OCI-LY1 (cell line): ENCODE measurements around the gene ME3.

ENCODE experiments used
- H2AFZ ChIP-seq: fragments of 200-600 bp; sonication (generic), shearing (Covaris generic); 2 replicates; pipeline ENCODE4 v1.6.0; 2014; ENCODE audit warnings: antibody characterized with exemption, mild to moderate bottlenecking, low read length
- H3F3A ChIP-seq: fragments of 200-600 bp; sonication (generic), shearing (Covaris generic); 2 replicates; pipeline ENCODE4 v1.6.0; 2014; ENCODE audit warnings: mild to moderate bottlenecking, antibody characterized with exemption, low read length, moderate library complexity; ENCODE audit not compliant: insufficient read depth
- H3K27ac ChIP-seq: fragments of 200-600 bp; sonication (generic); 2 replicates; pipeline ENCODE4 v1.5.1; 2014; ENCODE audit warnings: low read length, mixed run types, mild to moderate bottlenecking, low read depth; ENCODE audit not compliant: poor library complexity, severe bottlenecking
- H3K27me3 ChIP-seq: fragments of 200-600 bp; sonication (generic); 2 replicates; pipeline ENCODE4 v1.6.0; 2014; ENCODE audit warnings: antibody characterized with exemption, mild to moderate bottlenecking, low read length, moderate library complexity; ENCODE audit not compliant: insufficient read depth
- H3K36me3 ChIP-seq: fragments of 200-600 bp; sonication (generic); 2 replicates; pipeline ENCODE4 v1.6.1; 2014; ENCODE audit warnings: mild to moderate bottlenecking, antibody characterized with exemption, low read length, moderate library complexity, mixed read lengths; ENCODE audit not compliant: insufficient read depth
- H3K4me1 ChIP-seq: fragments of 200-600 bp; sonication (generic); 2 replicates; pipeline ENCODE4 v1.5.1; 2014; ENCODE audit warnings: mild to moderate bottlenecking, low read length, moderate library complexity; ENCODE audit not compliant: insufficient read depth, severe bottlenecking
- H3K4me2 ChIP-seq: fragments of 200-600 bp; sonication (generic), shearing (Covaris generic); 2 replicates; pipeline ENCODE4 v1.6.1; 2014; ENCODE audit warnings: low read length
- H3K4me3 ChIP-seq: fragments of 200-600 bp; sonication (generic); 2 replicates; pipeline ENCODE4 v1.5.1; 2014; ENCODE audit warnings: low read length, low read depth, mild to moderate bottlenecking, mixed read lengths; ENCODE audit not compliant: poor library complexity, severe bottlenecking
- H3K79me2 ChIP-seq: fragments of 200-600 bp; shearing (Covaris generic); 2 replicates; pipeline ENCODE4 v1.6.1; 2016; ENCODE audit warnings: mixed run types, low read length, mixed read lengths; ENCODE audit not compliant: insufficient read depth
- H3K9ac ChIP-seq: fragments of 200-600 bp; sonication (generic), shearing (Covaris generic); 2 replicates; pipeline ENCODE4 v1.6.1; 2014; ENCODE audit warnings: mild to moderate bottlenecking, low read length, mixed read lengths
- H3K9me2 ChIP-seq: fragments of 200-600 bp; sonication (generic), shearing (Covaris generic); 2 replicates; pipeline ENCODE4 v1.6.1; 2014; ENCODE audit warnings: low read depth, mild to moderate bottlenecking, low read length, mixed read lengths
- H3K9me3 ChIP-seq: fragments of 200-600 bp; shearing (Covaris generic); 2 replicates; pipeline ENCODE4 v1.6.1; 2014; ENCODE audit warnings: low read length, mixed read lengths
- H4K20me1 ChIP-seq: fragments of 200-600 bp; sonication (generic), shearing (Covaris generic); 2 replicates; pipeline ENCODE4 v1.6.0; 2016; ENCODE audit warnings: mild to moderate bottlenecking, low read length; ENCODE audit not compliant: insufficient read depth
- CTCF ChIP-seq: fragments of 200-600 bp; sonication (generic), shearing (Covaris generic); IDR thresholded peaks from 2 replicates; pipeline ENCODE4 v1.5.1; 2017; ENCODE audit warnings: mild to moderate bottlenecking, antibody characterized with exemption, low read length, moderate library complexity, mixed read lengths
- EZH2 ChIP-seq: fragments of 200-600 bp; sonication (generic), shearing (Covaris generic); IDR thresholded peaks from 2 replicates; pipeline ENCODE4 v1.8.0; 2017; ENCODE audit warnings: borderline replicate concordance, mixed run types, mild to moderate bottlenecking, antibody characterized with exemption, low read length, moderate library complexity, mixed read lengths

ME3 gene

GRCh38 chr11:86558207-86558606 lies 114.2 kb downstream of the ME3 start:
- Histone ChIP-seq H3K9me2 (no peaks in the 10 kb centered on the region), H3K79me2 (no peaks in the 10 kb centered on the region), H3K4me3 (no peak overlapping the region), H3K36me3 (no peaks in the 10 kb centered on the region), H3K4me2 (no peak overlapping the region), H3F3A (no peaks in the 10 kb centered on the region), H3K27ac (no peak overlapping the region), H3K9me3 (no peaks in the 10 kb centered on the region), H2AFZ (no peak overlapping the region), H4K20me1 (no peaks in the 10 kb centered on the region), H3K4me1 (no peaks in the 10 kb centered on the region), H3K9ac (no peak overlapping the region), H3K27me3 (no peaks in the 10 kb centered on the region)
- TF ChIP-seq CTCF (no peak), EZH2 (no peak)

GRCh38 chr11:86555866-86556265 lies 116.5 kb downstream of the ME3 start:
- H3K4me1 ChIP-seq: no peaks in the 10 kb centered on the region
- H4K20me1 ChIP-seq: no peaks in the 10 kb centered on the region
- H3K4me3 ChIP-seq: no peak overlapping the region
- H3K27me3 ChIP-seq: no peaks in the 10 kb centered on the region
- H3F3A ChIP-seq: no peaks in the 10 kb centered on the region
- H2AFZ ChIP-seq: no peak overlapping the region
- H3K4me2 ChIP-seq: no peak overlapping the region
- no peaks in the 10 kb centered on the region for H3K36me3 ChIP-seq
- no peaks in the 10 kb centered on the region for H3K9me2 ChIP-seq
- H3K27ac ChIP-seq: no peak overlapping the region
- no peaks in the 10 kb centered on the region for H3K9me3 ChIP-seq
- no peaks in the 10 kb centered on the region for H3K79me2 ChIP-seq
- no peak overlapping the region for H3K9ac ChIP-seq
- TF ChIP-seq CTCF (no peak), EZH2 (no peak)

GRCh38 chr11:86555401-86555800 lies 117.0 kb downstream of the ME3 start:
- Histone ChIP-seq H3K79me2 (no peaks in the 10 kb centered on the region), H3K9me2 (no peaks in the 10 kb centered on the region), H3K4me2 (no peak overlapping the region), H3K4me3 (no peak overlapping the region), H3K27me3 (no peaks in the 10 kb centered on the region), H3K4me1 (no peaks in the 10 kb centered on the region), H3K27ac (no peak overlapping the region), H3K9me3 (no peaks in the 10 kb centered on the region), H4K20me1 (no peaks in the 10 kb centered on the region), H2AFZ (no peak overlapping the region), H3K36me3 (no peaks in the 10 kb centered on the region), H3F3A (no peaks in the 10 kb centered on the region), H3K9ac (no peak overlapping the region)
- no peak for TF ChIP-seq EZH2
- TF ChIP-seq CTCF: no peak
